Measurements from ENCODE around the gene RPL28. TPM values are rescaled to one million over a fixed set of nuclear protein-coding genes. Genes with fewer than 3 reads are reported as not detected.

RPL28 gene
- total and polyA plus RNA-seq, 2 of the 13 experiments (the other 11 are each of a cell fraction or from before 2014, with no cell fraction given): 105 to 420 TPM

DNA sequence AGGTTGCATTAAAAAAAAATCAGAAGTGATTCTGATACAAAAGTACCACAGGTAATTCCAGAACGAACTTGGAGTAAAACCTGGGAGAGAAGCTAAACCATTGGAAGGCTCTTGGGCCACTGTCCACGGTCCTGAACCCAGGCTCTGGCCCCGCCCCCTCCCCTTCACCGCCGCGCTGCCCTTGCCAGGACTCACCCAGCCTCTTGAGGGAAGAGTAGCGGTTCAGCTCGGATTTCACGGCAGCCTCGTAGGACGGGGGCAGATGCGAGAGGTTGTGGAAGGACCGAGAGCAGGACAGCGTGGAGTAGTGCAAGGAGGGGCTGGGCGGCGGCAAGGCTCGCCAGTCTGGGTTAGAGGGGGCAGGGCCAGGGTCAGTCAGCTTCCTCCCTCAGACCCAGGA, 51.7 kb downstream of the RPL28 start (continued):
- TF ChIP-seq ZNF766 (CRISPR knock-in tag; IDR thresholded peaks at IDR 0.05; ENCODE audit: borderline replicate concordance) (0 out of 2 replicates have a peak, but pooled peaks have one; percentile 36), ZNF496 (CRISPR knock-in tag; IDR thresholded peaks at IDR 0.05; ENCODE audit: insufficient replicate concordance) (no peak), KAT8 (CRISPR knock-in tag; IDR thresholded peaks at IDR 0.05) (peak; percentile 45; the same call in 1 of the 2 replicates), ZNF235 (CRISPR knock-in tag; IDR thresholded peaks at IDR 0.05; ENCODE audit: borderline replicate concordance) (no peak), KMT2B (CRISPR knock-in tag; IDR thresholded peaks at IDR 0.05) (0 out of 2 replicates have a peak, but pooled peaks have one; percentile 34), BCL6 (CRISPR knock-in tag; IDR thresholded peaks at IDR 0.05) (peak; percentile 36; the same call in 1 of the 2 replicates), SNAPC2 (CRISPR knock-in tag; IDR thresholded peaks at IDR 0.05) (no peak), REL (CRISPR knock-in tag; conservative IDR thresholded peaks at IDR 0.05) (no peak), KLF16 (CRISPR knock-in tag; IDR thresholded peaks at IDR 0.05) (peak in 1 of 2 experiments; percentile 89; a peak in 2 of 4 replicates), TBP (CRISPR knock-in tag; IDR thresholded peaks at IDR 0.05) (no peak), KLF11 (CRISPR knock-in tag; IDR thresholded peaks at IDR 0.05) (peak; percentile 96; the same call in 1 of the 2 replicates), ZNF891 (CRISPR knock-in tag; IDR thresholded peaks at IDR 0.05) (0 out of 2 replicates have a peak, but pooled peaks have one; percentile 55)
- TF ChIP-seq, protein P1, sequence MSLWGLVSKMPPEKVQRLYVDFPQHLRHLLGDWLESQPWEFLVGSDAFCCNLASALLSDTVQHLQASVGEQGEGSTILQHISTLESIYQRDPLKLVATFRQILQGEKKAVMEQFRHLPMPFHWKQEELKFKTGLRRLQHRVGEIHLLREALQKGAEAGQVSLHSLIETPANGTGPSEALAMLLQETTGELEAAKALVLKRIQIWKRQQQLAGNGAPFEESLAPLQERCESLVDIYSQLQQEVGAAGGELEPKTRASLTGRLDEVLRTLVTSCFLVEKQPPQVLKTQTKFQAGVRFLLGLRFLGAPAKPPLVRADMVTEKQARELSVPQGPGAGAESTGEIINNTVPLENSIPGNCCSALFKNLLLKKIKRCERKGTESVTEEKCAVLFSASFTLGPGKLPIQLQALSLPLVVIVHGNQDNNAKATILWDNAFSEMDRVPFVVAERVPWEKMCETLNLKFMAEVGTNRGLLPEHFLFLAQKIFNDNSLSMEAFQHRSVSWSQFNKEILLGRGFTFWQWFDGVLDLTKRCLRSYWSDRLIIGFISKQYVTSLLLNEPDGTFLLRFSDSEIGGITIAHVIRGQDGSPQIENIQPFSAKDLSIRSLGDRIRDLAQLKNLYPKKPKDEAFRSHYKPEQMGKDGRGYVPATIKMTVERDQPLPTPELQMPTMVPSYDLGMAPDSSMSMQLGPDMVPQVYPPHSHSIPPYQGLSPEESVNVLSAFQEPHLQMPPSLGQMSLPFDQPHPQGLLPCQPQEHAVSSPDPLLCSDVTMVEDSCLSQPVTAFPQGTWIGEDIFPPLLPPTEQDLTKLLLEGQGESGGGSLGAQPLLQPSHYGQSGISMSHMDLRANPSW (CRISPR knock-in tag; IDR thresholded peaks at IDR 0.05; ENCODE audit: borderline replicate concordance): no peak
- TF ChIP-seq, protein P2, sequence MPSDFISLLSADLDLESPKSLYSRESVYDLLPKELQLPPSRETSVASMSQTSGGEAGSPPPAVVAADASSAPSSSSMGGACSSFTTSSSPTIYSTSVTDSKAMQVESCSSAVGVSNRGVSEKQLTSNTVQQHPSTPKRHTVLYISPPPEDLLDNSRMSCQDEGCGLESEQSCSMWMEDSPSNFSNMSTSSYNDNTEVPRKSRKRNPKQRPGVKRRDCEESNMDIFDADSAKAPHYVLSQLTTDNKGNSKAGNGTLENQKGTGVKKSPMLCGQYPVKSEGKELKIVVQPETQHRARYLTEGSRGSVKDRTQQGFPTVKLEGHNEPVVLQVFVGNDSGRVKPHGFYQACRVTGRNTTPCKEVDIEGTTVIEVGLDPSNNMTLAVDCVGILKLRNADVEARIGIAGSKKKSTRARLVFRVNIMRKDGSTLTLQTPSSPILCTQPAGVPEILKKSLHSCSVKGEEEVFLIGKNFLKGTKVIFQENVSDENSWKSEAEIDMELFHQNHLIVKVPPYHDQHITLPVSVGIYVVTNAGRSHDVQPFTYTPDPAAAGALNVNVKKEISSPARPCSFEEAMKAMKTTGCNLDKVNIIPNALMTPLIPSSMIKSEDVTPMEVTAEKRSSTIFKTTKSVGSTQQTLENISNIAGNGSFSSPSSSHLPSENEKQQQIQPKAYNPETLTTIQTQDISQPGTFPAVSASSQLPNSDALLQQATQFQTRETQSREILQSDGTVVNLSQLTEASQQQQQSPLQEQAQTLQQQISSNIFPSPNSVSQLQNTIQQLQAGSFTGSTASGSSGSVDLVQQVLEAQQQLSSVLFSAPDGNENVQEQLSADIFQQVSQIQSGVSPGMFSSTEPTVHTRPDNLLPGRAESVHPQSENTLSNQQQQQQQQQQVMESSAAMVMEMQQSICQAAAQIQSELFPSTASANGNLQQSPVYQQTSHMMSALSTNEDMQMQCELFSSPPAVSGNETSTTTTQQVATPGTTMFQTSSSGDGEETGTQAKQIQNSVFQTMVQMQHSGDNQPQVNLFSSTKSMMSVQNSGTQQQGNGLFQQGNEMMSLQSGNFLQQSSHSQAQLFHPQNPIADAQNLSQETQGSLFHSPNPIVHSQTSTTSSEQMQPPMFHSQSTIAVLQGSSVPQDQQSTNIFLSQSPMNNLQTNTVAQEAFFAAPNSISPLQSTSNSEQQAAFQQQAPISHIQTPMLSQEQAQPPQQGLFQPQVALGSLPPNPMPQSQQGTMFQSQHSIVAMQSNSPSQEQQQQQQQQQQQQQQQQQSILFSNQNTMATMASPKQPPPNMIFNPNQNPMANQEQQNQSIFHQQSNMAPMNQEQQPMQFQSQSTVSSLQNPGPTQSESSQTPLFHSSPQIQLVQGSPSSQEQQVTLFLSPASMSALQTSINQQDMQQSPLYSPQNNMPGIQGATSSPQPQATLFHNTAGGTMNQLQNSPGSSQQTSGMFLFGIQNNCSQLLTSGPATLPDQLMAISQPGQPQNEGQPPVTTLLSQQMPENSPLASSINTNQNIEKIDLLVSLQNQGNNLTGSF (CRISPR knock-in tag; IDR thresholded peaks at IDR 0.05): no peak
- TF ChIP-seq, protein P3, sequence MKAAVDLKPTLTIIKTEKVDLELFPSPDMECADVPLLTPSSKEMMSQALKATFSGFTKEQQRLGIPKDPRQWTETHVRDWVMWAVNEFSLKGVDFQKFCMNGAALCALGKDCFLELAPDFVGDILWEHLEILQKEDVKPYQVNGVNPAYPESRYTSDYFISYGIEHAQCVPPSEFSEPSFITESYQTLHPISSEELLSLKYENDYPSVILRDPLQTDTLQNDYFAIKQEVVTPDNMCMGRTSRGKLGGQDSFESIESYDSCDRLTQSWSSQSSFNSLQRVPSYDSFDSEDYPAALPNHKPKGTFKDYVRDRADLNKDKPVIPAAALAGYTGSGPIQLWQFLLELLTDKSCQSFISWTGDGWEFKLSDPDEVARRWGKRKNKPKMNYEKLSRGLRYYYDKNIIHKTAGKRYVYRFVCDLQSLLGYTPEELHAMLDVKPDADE (CRISPR knock-in tag; IDR thresholded peaks at IDR 0.05): no peak
- TF ChIP-seq, protein P4, sequence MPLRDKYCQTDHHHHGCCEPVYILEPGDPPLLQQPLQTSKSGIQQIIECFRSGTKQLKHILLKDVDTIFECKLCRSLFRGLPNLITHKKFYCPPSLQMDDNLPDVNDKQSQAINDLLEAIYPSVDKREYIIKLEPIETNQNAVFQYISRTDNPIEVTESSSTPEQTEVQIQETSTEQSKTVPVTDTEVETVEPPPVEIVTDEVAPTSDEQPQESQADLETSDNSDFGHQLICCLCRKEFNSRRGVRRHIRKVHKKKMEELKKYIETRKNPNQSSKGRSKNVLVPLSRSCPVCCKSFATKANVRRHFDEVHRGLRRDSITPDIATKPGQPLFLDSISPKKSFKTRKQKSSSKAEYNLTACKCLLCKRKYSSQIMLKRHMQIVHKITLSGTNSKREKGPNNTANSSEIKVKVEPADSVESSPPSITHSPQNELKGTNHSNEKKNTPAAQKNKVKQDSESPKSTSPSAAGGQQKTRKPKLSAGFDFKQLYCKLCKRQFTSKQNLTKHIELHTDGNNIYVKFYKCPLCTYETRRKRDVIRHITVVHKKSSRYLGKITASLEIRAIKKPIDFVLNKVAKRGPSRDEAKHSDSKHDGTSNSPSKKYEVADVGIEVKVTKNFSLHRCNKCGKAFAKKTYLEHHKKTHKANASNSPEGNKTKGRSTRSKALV (CRISPR knock-in tag; IDR thresholded peaks at IDR 0.05): 0 out of 2 replicates have a peak, but pooled peaks have one; percentile 30
- TF ChIP-seq, protein P5, sequence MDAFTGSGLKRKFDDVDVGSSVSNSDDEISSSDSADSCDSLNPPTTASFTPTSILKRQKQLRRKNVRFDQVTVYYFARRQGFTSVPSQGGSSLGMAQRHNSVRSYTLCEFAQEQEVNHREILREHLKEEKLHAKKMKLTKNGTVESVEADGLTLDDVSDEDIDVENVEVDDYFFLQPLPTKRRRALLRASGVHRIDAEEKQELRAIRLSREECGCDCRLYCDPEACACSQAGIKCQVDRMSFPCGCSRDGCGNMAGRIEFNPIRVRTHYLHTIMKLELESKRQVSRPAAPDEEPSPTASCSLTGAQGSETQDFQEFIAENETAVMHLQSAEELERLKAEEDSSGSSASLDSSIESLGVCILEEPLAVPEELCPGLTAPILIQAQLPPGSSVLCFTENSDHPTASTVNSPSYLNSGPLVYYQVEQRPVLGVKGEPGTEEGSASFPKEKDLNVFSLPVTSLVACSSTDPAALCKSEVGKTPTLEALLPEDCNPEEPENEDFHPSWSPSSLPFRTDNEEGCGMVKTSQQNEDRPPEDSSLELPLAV (CRISPR knock-in tag; conservative IDR thresholded peaks at IDR 0.05; ENCODE audit: low read depth): no peak

Data from HepG2 (cell line).